Vagina (tissue), 2 donors: ENCODE data around the gene B3GALT4. TPM values are rescaled to one million over a fixed set of nuclear protein-coding genes. Genes with fewer than 3 reads are reported as not detected.
"Not testable (repeated sequence)": the region's sequence is repeated elsewhere in the genome, so short reads cannot be mapped to it uniquely, and the experiment has no call there.

Experiments used
- DNase-seq, 2 donors: peaks; one replicate each; pipeline ENCODE4 v3.0.0-alpha.2; 2017; ENCODE audit errors: extremely low spot score in 2 of 2
- H3K27ac ChIP-seq: fragments of 200-600 bp; sonication (generic); one replicate; pipeline ENCODE4 v1.5.1; 2019
- H3K27me3 ChIP-seq: fragments of 200-600 bp; sonication (generic); one replicate; pipeline ENCODE4 v1.5.1; 2019
- H3K36me3 ChIP-seq, 2 donors: fragments of 200-600 bp; sonication (generic); one replicate each; pipeline ENCODE4 v1.5.1; 2017 to 2019
- H3K4me1 ChIP-seq: fragments of 200-600 bp; sonication (generic); one replicate; pipeline ENCODE4 v1.5.1; 2019
- H3K4me3 ChIP-seq, 2 donors: fragments of 200-600 bp; sonication (generic); 1 replicate in 1 of 2; 2 replicates in 1 of 2; pipeline ENCODE4 v1.5.1; 2016 to 2019
- H3K9me3 ChIP-seq: fragments of 200-600 bp; sonication (generic); one replicate; pipeline ENCODE4 v1.5.1; 2019
- POLR2A ChIP-seq, 2 donors: fragments of 450-650 bp; IDR thresholded peaks; one replicate each; pipeline ENCODE4 v1.6.1; 2017; ENCODE audit warnings: antibody characterized with exemption in 2 of 2, mild to moderate bottlenecking in 2 of 2, moderate library complexity in 2 of 2
- POLR2AphosphoS5 ChIP-seq, 2 donors: sonication (generic); formaldehyde crosslinking; IDR thresholded peaks; one replicate each; pipeline ENCODE4 v1.9.0; 2017; ENCODE audit warnings: antibody characterized with exemption in 2 of 2, mild to moderate bottlenecking in 2 of 2, low read depth in 1 of 2; ENCODE audit not compliant: insufficient read depth in 1 of 2
- intact Hi-C: fragments of 100-400 bp; cut with DNase I; formaldehyde crosslinking; loops from one replicate; pipeline ENCODE4 v1.15.1; 2023
- total RNA-seq: library from RNA; depleted of rRNA; stranded (reverse); fragments of >200 nt; gene quantifications from one replicate; pipeline ENCODE4 v1.2.3, GENCODE V29; 2016
- TF ChIP-seq, protein P1 (sequence below), 3 experiments: fragments of 450-650 bp in 2 of 3; fragments of 200-600 bp in 1 of 3; sonication (generic) in 1 of 3; IDR thresholded peaks; one replicate each; pipeline ENCODE4 v1.5.1; 2017 to 2019; ENCODE audit warnings: antibody characterized with exemption in 3 of 3, mild to moderate bottlenecking in 2 of 3, moderate library complexity in 2 of 3

B3GALT4 gene
- total RNA-seq, 1 donor from 2014 or later: 14.0 TPM

DNA sequence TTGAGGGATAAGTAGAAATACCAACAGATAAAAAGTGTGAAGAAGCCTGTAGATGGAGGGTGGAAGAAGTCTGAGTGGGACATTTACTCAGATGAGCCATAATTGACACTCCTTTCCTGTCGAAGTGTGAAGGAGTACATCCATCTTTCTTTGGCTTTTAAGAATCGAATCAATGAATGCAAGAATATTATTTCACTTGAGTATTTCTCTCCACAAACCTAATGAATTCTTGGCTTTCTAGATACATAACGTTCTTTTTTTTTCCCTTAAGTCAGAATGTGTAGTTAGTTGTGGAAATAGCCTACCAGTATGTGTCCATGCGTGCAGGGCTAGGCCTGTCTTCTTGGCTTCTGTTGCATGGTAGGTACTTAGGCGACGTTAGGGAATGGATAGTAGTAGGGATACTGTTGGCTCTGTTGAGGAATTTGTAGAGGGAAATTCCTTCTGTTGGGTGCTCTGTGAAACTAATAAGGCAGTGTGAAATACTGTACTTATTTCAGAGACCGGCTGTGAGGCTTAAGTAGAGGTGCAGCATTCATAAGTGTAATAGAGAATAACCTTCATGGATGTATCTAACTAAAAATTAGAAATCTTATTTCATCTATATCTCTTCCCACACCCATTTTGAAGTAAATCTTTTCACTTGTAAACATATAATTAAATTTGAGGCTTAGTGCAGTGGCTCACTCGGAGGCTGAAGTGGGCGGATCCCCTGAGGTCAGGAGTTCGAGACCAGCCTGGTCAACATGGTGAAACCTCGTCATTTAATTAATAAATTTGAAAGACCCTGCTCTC is 3.6 kb upstream of the B3GALT4 start:
- Histone ChIP-seq H3K36me3 (peaks cover 0 to 41% of the 10 kb centered on the region in 2 donors), H3K27me3 (no peaks in the 10 kb centered on the region), H3K4me1 (peaks cover 69% of the 10 kb centered on the region), H3K4me3 (peak overlapping the region; percentile 59 to 69), H3K27ac (no peak overlapping the region), H3K9me3 (no peaks in the 10 kb centered on the region)
- intact Hi-C loops: loop anchor here (5.0 kb wide), 1 partner anchor 71 kb away; the partner anchor contains the start of genes HSD17B8, RXRB and SLC39A7
- TF ChIP-seq POLR2AphosphoS5 (IDR thresholded peaks at IDR 0.05; ENCODE audit: insufficient read depth in 1 of 2, low read depth in 1 of 2) (no peak), POLR2A (IDR thresholded peaks at IDR 0.05) (no peak)
- TF ChIP-seq, protein P1, sequence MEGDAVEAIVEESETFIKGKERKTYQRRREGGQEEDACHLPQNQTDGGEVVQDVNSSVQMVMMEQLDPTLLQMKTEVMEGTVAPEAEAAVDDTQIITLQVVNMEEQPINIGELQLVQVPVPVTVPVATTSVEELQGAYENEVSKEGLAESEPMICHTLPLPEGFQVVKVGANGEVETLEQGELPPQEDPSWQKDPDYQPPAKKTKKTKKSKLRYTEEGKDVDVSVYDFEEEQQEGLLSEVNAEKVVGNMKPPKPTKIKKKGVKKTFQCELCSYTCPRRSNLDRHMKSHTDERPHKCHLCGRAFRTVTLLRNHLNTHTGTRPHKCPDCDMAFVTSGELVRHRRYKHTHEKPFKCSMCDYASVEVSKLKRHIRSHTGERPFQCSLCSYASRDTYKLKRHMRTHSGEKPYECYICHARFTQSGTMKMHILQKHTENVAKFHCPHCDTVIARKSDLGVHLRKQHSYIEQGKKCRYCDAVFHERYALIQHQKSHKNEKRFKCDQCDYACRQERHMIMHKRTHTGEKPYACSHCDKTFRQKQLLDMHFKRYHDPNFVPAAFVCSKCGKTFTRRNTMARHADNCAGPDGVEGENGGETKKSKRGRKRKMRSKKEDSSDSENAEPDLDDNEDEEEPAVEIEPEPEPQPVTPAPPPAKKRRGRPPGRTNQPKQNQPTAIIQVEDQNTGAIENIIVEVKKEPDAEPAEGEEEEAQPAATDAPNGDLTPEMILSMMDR (IDR thresholded peaks at IDR 0.05): no peak
- no peak for DNase-seq

DNA sequence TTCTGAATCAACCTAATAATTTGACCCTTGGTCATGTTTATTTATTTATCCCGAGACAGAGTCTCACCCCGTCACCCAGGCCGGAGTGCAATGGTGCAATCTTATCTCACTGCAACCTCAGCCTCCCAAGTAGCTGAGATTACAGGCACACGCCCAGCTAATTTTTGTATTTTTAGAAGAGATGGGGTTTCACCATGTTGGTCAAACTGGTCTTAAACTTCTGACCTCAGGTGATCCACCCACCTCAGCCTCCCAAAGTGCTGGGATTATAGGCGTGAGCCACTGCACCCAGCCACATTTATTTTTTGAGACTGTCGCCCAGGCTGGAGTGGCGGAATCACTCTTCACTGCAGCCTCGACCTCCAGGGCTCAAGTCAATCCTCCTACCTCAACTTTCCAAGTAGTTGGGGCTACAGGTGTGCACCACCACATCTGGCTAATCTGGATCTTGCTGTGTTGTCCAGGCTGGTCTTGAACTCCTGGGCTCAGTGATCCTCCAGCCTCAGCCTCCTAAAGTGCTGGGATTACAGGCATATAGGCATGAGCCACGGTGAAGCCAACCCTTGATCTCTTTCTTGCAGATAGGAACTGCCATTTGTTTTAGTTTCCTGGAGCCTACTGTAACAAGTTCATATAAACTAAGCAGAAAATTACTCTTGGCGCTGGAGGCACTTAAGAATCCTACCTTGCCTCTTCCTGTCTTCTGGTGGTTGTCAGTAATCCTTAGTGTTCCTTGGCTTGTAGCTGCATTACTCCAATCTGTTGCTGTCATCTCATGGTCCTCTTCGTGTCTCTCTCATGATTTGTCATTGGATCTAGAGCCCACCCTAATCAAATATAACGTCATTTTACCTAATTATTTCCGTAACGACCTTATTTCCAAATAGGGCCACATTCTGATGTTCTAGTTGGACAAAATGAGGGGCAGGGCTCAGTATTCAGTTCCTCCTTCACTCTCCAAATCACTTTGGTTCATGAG is 2.7 kb upstream of the B3GALT4 start:
- Histone ChIP-seq H3K27ac (no peak overlapping the region), H3K4me1 (peaks cover 70% of the 10 kb centered on the region), H3K9me3 (no peaks in the 10 kb centered on the region), H3K4me3 (no peak overlapping the region), H3K27me3 (no peaks in the 10 kb centered on the region), H3K36me3 (peaks cover 0 to 34% of the 10 kb centered on the region in 2 donors)
- TF ChIP-seq, protein P1 (IDR thresholded peaks at IDR 0.05): no peak
- TF ChIP-seq POLR2A (IDR thresholded peaks at IDR 0.05) (no peak), POLR2AphosphoS5 (IDR thresholded peaks at IDR 0.05; ENCODE audit: insufficient read depth in 1 of 2, low read depth in 1 of 2) (no peak)
- DNase-seq: no peak
- intact Hi-C loops: loop anchor here (5.0 kb wide), 1 partner anchor 72 kb away; the partner anchor contains the start of genes HSD17B8, RXRB and SLC39A7

DNA sequence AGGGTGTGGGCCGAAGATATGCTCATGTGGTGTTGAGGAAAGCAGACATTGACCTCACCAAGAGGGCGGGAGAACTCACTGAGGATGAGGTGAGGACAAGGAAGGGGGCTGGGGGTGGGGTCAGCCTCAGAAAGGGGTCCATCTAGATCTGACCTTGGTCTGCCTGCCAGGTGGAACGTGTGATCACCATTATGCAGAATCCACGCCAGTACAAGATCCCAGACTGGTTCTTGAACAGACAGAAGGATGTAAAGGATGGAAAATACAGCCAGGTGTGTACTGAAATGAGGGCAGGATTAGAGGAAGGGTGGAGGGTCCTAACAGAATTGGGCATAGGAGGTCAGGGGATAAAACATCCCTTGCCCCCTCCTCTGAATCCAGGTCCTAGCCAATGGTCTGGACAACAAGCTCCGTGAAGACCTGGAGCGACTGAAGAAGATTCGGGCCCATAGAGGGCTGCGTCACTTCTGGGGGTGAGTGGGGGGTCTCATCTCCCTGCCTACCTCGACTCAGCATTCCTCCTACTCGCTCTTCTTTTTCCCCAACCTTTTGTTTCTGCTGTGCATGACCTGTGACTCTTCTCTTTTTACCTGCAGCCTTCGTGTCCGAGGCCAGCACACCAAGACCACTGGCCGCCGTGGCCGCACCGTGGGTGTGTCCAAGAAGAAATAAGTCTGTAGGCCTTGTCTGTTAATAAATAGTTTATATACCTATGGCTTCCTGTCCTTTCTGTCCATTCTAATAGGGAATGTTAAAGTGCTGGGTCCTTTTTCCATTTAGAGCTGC is 935 bp upstream of the B3GALT4 start:
- Histone ChIP-seq H3K36me3 (peaks cover 0 to 39% of the 10 kb centered on the region in 2 donors), H3K4me3 (peak overlapping the region; percentile 61 to 86), H3K27ac (peak overlapping the region; percentile 86), H3K4me1 (peaks cover 59% of the 10 kb centered on the region)
- H3K27me3 ChIP-seq, DNase-seq, H3K9me3 ChIP-seq: not testable (repeated sequence)
- intact Hi-C loops: loop anchor here (5.0 kb wide), 1 partner anchor 301 kb away; no protein-coding TSS in a partner anchor

DNA sequence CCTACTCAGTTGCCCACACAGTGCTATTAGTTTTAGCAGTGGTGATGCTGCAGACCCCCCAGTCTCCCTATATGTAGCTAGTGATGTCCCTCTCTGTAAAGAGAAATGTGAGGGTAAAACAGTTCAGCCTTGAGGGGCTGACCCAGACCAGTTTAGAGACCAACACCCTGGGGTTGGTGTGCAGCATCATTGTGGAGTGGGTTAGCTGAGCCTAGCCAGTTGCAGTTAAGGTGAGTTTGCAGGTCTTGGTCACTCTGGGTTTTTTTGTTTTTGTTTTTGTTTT is 401 bp upstream of the B3GALT4 start:
- intact Hi-C loops: loop anchor here (5.0 kb wide), 1 partner anchor 301 kb away; no protein-coding TSS in a partner anchor
- Histone ChIP-seq H3K9me3 (no peaks in the 10 kb centered on the region), H3K36me3 (peaks cover 0 to 39% of the 10 kb centered on the region in 2 donors), H3K4me3 (peak overlapping the region; percentile 61 to 86), H3K4me1 (peaks cover 58% of the 10 kb centered on the region), H3K27me3 (no peaks in the 10 kb centered on the region), H3K27ac (peak overlapping the region; percentile 86)
- no peak for TF ChIP-seq POLR2A (IDR thresholded peaks at IDR 0.05)
- TF ChIP-seq POLR2AphosphoS5 (IDR thresholded peaks at IDR 0.05; ENCODE audit: insufficient read depth in 1 of 2, low read depth in 1 of 2): no peak
- TF ChIP-seq, protein P1 (IDR thresholded peaks at IDR 0.05): no peak
- DNase-seq: no peak
